Suppressor macrophage treated with lipopolysaccharide for 4 hours (primary cell): ENCODE data around the gene IFIH1.

ENCODE experiments used
- DNase-seq: peaks from one replicate; pipeline ENCODE4 v3.0.0-alpha.2; 2020

Gene IFIH1

GRCh38 chr2:162318328-162319180, at the start of gene IFIH1:
Gene IFIH1, minus strand, starts transcription at chr2:162318684. Its CDS starts 377 bp downstream, at chr2:162318307.
- DNase-seq = peak; percentile 99

- no peak for DNase-seq
These were observed 46.9 kb upstream of the IFIH1 start for GRCh38 chr2:162365392-162365791.

- DNase-seq = no peak
These were observed 26.1 kb upstream of the IFIH1 start for GRCh38 chr2:162344617-162344950.

GRCh38 chr2:162343824-162344616, 25.5 kb upstream of the IFIH1 start, which contains the start of gene GCA:
Gene GCA, plus strand, starts transcription at chr2:162344132. Its CDS starts 117 bp downstream, at chr2:162344249.
- DNase-seq = peak; percentile 96

- DNase-seq = no peak
These were observed 25.0 kb upstream of the IFIH1 start for GRCh38 chr2:162343492-162343823.

GRCh38 chr2:162342841-162343240, 24.4 kb upstream of the IFIH1 start:
- DNase-seq = peak; percentile 46

GRCh38 chr2:162342321-162342720, 23.8 kb upstream of the IFIH1 start:
- no peak for DNase-seq

- no peak for DNase-seq
These were observed 22.3 kb upstream of the IFIH1 start for GRCh38 chr2:162340822-162341221.

- DNase-seq = no peak
These were observed 19.4 kb upstream of the IFIH1 start for GRCh38 chr2:162337868-162338267.

GRCh38 chr2:162333968-162334367, 15.5 kb upstream of the IFIH1 start:
- peak; percentile 46 for DNase-seq

GRCh38 chr2:162330881-162331280, 12.4 kb upstream of the IFIH1 start:
- no peak for DNase-seq

GRCh38 chr2:162328424-162329157, 10.1 kb upstream of the IFIH1 start:
- no peak for DNase-seq

- DNase-seq = no peak
These were observed 9.3 kb upstream of the IFIH1 start for GRCh38 chr2:162327806-162328205.

- DNase-seq = no peak
These were observed 8.8 kb upstream of the IFIH1 start for GRCh38 chr2:162327134-162327769.

GRCh38 chr2:162324953-162325352, 6.5 kb upstream of the IFIH1 start:
- DNase-seq = no peak

- peak; percentile 80 for DNase-seq
These were observed 2.5 kb upstream of the IFIH1 start for GRCh38 chr2:162320864-162321517.

- peak; percentile 53 for DNase-seq
These were observed 590 bp downstream of the IFIH1 start for GRCh38 chr2:162317861-162318327.

GRCh38 chr2:162317058-162317742, 1.3 kb downstream of the IFIH1 start:
- DNase-seq = no peak

- no peak for DNase-seq
These were observed 1.9 kb downstream of the IFIH1 start for GRCh38 chr2:162316590-162316989.

- no peak for DNase-seq
These were observed 2.5 kb downstream of the IFIH1 start for GRCh38 chr2:162315938-162316337.

- DNase-seq = no peak
These were observed 5.6 kb downstream of the IFIH1 start for GRCh38 chr2:162312853-162313252.
